Pancreas (tissue), 10 donors: ENCODE results near the gene CPSF6. TPM values are rescaled to one million over a fixed set of nuclear protein-coding genes. Genes with fewer than 3 reads are reported as not detected.

Experiments
- ATAC-seq, 4 donors: fragments of 200-7000 bp; cut with Tn5 transposase; one replicate each; pipeline versions ENCODE4 v1.8.0 to v1.9.1; 2020; ENCODE audit warnings: mild to moderate bottlenecking in 4 of 4, moderate library complexity in 4 of 4
- DNase-seq, 6 donors: peaks; one replicate each; pipeline ENCODE4 v3.0.0-alpha.2; 2020
- FAIRE-seq: peaks from 2 replicates; lab custom pipeline; 2012; peaks lifted over from hg19 to GRCh38; lab: Jason Lieb, UNC
- H3K27ac ChIP-seq, 4 donors: fragments of 200-600 bp; sonication (generic); 1 replicate in 3 of 4; 2 replicates in 1 of 4; pipeline versions ENCODE4 v1.5.0 to v1.8.0; 2020
- H3K27me3 ChIP-seq, 4 donors: fragments of 200-600 bp; one replicate each; pipeline ENCODE4 v1.8.0; 2021
- H3K36me3 ChIP-seq, 3 donors: fragments of 200-600 bp; sonication (generic) in 1 of 3; one replicate each; pipeline versions ENCODE4 v1.5.0 to v1.8.0; 2020 to 2021
- H3K4me1 ChIP-seq, 3 donors: fragments of 200-600 bp; one replicate each; pipeline ENCODE4 v1.8.0; 2021
- H3K4me3 ChIP-seq, 4 donors: fragments of 200-600 bp; sonication (generic) in 2 of 4; one replicate each; pipeline versions ENCODE4 v1.5.0 to v1.8.0; 2020 to 2021
- H3K9me3 ChIP-seq, 4 donors: fragments of 200-600 bp; one replicate each; pipeline ENCODE4 v1.8.0; 2021
- WGBS, 2 donors: extraction: QIAGEN DNeasy Blood & Tissue Kit; methylation state at CpG; one replicate each; pipeline ENCODE4 v1.1.7; 2013; 5-methylcytosine and 5-hydroxymethylcytosine counted together
- intact Hi-C, 3 donors: fragments of 100-400 bp; cut with DNase I; formaldehyde crosslinking; loops; one replicate each; pipeline versions ENCODE4 v1.11.1 to v1.14.2; 2022
- polyA plus RNA-seq, 2 donors: library from polyadenylated mRNA; stranded (reverse); fragments of 200-250 nt; gene quantifications; one replicate each; pipeline ENCODE4 v1.2.3, GENCODE V29; 2013
- total RNA-seq, 6 donors: library from RNA; stranded (reverse); fragmentation: NEBNext Ultra II Directional in 4 of 6; extraction: Animal tissue kit (Norgen Biotek cat#: 25700) in 4 of 6; gene quantifications; one replicate each; pipeline versions ENCODE4 v1.2.1 to v1.2.4, GENCODE V29; 2021 to 2023
- TF ChIP-seq, protein P1 (sequence below), 4 donors: fragments of 200-600 bp; sonication (generic) in 3 of 4; IDR thresholded peaks; one replicate each; pipeline versions ENCODE4 v1.5.0 to v1.8.0; 2021; ENCODE audit warnings: antibody characterized with exemption in 4 of 4
- donor health status: healthy with polysubstance abuse.
- donor health status: DM: no; HTN: no; CAD: no; lungs with moderate emphysema.
- donor health status: DM: no; HTN: no; CAD: no.
- donor health status: control.
- donor health status: control.
- donor health status: Bipolar disorder and iron deficiency.
- donor health status: DM: yes; HTN: yes; CAD: no.
- donor health status: DM: no; HTN: no; CAD: no.
- donor health status: DM: no; HTN: no; CAD: no.
- donor health status: DM: yes; HTN: yes; CAD: no.

The CPSF6 gene
- total and polyA plus RNA-seq, 8 donors, result 14.1 to 34.2 (median 25.1) TPM

DNA sequence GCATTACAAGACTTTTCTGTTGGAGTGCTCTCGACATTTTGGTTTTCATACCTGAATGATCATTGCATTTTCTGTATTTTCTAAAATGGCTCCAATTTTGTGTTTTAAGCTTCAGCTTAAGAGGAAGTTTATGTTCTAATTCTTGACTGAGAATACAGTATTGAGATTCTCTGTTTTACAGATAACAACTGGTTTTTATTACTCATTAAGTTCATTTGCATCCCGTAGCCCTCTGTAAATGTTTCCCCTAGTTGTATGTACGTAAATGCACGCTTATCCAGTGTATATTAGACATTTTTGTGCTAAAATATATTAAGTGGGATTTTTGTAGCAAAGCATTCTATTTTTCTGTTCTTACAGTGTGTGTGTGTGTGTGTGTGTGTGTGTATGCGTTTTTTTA, 33.1 kb downstream of the CPSF6 start:
- FAIRE-seq (no peak), DNase-seq (no peak), ATAC-seq (no peak)
- H3K36me3 ChIP-seq, result no peaks in the 10 kb centered on the region
- H3K27me3 ChIP-seq, result no peaks in the 10 kb centered on the region
- TF ChIP-seq, protein P1, sequence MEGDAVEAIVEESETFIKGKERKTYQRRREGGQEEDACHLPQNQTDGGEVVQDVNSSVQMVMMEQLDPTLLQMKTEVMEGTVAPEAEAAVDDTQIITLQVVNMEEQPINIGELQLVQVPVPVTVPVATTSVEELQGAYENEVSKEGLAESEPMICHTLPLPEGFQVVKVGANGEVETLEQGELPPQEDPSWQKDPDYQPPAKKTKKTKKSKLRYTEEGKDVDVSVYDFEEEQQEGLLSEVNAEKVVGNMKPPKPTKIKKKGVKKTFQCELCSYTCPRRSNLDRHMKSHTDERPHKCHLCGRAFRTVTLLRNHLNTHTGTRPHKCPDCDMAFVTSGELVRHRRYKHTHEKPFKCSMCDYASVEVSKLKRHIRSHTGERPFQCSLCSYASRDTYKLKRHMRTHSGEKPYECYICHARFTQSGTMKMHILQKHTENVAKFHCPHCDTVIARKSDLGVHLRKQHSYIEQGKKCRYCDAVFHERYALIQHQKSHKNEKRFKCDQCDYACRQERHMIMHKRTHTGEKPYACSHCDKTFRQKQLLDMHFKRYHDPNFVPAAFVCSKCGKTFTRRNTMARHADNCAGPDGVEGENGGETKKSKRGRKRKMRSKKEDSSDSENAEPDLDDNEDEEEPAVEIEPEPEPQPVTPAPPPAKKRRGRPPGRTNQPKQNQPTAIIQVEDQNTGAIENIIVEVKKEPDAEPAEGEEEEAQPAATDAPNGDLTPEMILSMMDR (IDR thresholded peaks at IDR 0.05), result no peak
- intact Hi-C loops, result no loop called here
- 94% methylated on average over 5 of the region's 5 CpGs for WGBS, 2 donors
- no peaks in the 10 kb centered on the region for H3K9me3 ChIP-seq
- H3K4me1 ChIP-seq, result peaks cover 7 to 11% (median 9%) of the 10 kb centered on the region in 3 donors
- H3K4me3 ChIP-seq, result no peak overlapping the region
- no peak overlapping the region for H3K27ac ChIP-seq

DNA sequence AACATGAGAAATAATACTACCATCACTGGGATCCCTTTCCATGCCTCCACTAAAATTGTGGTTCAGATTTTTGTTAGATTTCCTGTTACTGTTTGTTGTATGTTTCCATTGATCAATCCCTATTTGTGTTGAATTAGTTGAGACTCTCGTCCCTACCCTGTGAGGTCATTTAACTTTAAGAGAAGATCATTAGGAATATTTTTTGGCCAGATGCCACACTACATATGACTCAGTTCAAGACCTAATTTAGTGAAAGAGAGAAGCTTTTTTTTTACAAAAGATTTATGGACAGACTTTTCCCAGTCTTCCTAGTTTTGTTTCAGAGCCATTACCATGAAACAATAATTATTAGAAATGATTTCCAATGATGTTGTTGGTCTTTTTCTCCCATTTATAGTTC, 35.5 kb downstream of the CPSF6 start:
- Histone ChIP-seq H3K4me3 (no peak overlapping the region), H3K27ac (no peak overlapping the region), H3K9me3 (no peaks in the 10 kb centered on the region), H3K4me1 (peaks cover 7 to 11% (median 9%) of the 10 kb centered on the region in 3 donors), H3K27me3 (no peaks in the 10 kb centered on the region), H3K36me3 (no peaks in the 10 kb centered on the region)
- ATAC-seq (peak in 1 of 4 donors; percentile 17), DNase-seq (no peak), FAIRE-seq (no peak)
- WGBS, 2 donors, result 26 to 36% methylated on average over 1 of the region's 1 CpG
- intact Hi-C loops, result no loop called here
- TF ChIP-seq, protein P1 (IDR thresholded peaks at IDR 0.05), result no peak

DNA sequence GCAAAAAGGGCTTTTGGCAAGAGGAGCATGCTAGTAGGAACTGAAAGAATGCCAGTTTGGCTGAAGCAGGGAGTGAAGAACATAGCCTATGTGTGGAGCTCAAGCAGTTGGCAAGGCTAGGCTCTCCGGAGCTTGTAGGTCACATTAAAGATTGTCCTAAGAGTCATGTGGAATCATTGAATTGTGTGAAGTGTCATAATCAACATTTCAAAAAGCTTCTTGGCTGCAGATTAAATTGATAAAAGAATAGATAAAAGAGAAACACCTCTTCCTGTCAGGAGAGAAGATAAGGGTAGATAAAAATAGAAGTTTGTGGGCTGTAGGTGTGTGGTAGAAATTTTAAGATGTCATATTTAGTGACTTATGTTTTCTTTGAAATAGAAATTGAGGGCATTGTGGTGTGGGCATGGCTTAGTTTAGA, 36.1 kb downstream of the CPSF6 start:
- no peaks in the 10 kb centered on the region for H3K9me3 ChIP-seq

DNA sequence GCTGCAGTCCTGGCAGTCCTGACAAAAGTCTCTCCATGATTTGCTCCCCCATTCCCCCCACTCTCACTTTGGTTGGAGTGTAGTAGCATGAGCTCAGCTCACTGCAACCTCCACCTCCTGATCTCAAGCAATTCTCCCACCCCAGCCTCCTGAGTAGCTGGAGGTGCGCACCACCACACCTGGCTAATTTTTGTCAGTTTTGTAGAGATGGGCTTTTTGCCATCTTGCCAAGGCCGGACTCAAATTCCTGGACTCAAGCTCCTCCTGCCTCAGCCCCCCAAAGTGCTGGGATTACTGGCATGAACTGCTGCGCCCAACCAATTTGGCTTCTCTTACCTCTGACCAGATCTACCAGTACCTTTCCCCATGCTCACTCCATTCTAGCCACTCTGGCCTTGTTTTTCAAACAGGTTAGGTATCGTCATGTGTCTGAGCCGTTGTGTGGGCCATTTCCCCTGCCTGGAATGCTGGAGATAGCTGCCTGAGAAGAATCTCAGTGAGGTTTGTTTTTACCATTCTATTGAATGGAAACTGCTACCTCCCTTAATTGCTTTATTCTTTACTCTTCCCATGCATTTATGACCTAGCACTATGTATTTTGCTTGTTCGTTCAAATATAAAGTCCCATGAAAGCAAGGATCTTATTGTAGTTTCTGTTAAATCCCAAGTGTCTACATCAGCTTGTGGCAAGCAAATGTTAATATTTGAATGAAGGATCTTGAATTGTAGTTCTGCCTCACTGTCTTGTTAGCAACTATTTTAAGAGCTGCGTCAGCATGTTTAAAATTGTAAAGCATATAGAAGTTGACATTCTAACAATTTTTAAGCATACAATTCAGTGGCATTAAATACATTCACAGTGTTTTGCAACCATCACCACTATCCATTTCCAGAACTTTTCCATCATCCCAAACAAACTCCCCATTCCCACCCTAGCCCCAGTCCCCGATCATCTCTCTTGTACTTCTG, 39.7 kb downstream of the CPSF6 start:
- no peak overlapping the region for H3K27ac ChIP-seq
- no peaks in the 10 kb centered on the region for H3K9me3 ChIP-seq
- no peak for FAIRE-seq
- intact Hi-C loops, result no loop called here
- no peaks in the 10 kb centered on the region for H3K27me3 ChIP-seq
- 77 to 81% methylated on average over 8 of the region's 8 CpGs for WGBS, 2 donors
- no peak for ATAC-seq
- no peak overlapping the region for H3K4me3 ChIP-seq
- TF ChIP-seq, protein P1 (IDR thresholded peaks at IDR 0.05), result no peak
- H3K36me3 ChIP-seq, result no peaks in the 10 kb centered on the region
- DNase-seq, result no peak
- peaks cover 3 to 13% (median 6%) of the 10 kb centered on the region in 3 donors for H3K4me1 ChIP-seq

More for the DNA sequence above, 36.1 kb downstream of the CPSF6 start:
- no peak for ATAC-seq
- no peak overlapping the region for H3K27ac ChIP-seq
- no peak overlapping the region for H3K4me3 ChIP-seq
- no peak for DNase-seq
- H3K27me3 ChIP-seq, result no peaks in the 10 kb centered on the region
- peaks cover 7 to 11% (median 9%) of the 10 kb centered on the region in 3 donors for H3K4me1 ChIP-seq
- FAIRE-seq, result no peak
- TF ChIP-seq, protein P1 (IDR thresholded peaks at IDR 0.05), result no peak
- H3K36me3 ChIP-seq, result no peaks in the 10 kb centered on the region
- intact Hi-C loops, result no loop called here
- WGBS, 2 donors, result 76 to 85% methylated on average over 1 of the region's 1 CpG
